Liver (tissue), 9 donors: ENCODE measurements around the gene SPECC1L. TPM values are rescaled to one million over a fixed set of nuclear protein-coding genes. Genes with fewer than 3 reads are reported as not detected.

ENCODE experiments used
- DNase-seq: peaks from one replicate; pipeline ENCODE4 v3.0.0-alpha.2; 2017; ENCODE audit warnings: low spot score
- H3K27ac ChIP-seq, 2 donors: one replicate each; pipeline ENCODE4 v1.7.0; 2013; ENCODE audit warnings: inconsistent platforms in 2 of 2, low read length in 2 of 2, control low read depth in 1 of 2, low read depth in 1 of 2, mild to moderate bottlenecking in 1 of 2
- H3K27me3 ChIP-seq, 4 donors: one replicate each; pipeline versions ENCODE4 v1.6.1 to v1.7.0; 2013; ENCODE audit warnings: low read length in 3 of 4, inconsistent platforms in 1 of 4, mild to moderate bottlenecking in 1 of 4, moderate library complexity in 1 of 4; ENCODE audit not compliant: control insufficient read depth in 4 of 4, insufficient read depth in 4 of 4
- H3K36me3 ChIP-seq, 4 donors: one replicate each; pipeline versions ENCODE4 v1.6.1 to v1.7.0; 2013; ENCODE audit warnings: low read length in 3 of 4, mild to moderate bottlenecking in 3 of 4, low read depth in 1 of 4, moderate library complexity in 1 of 4; ENCODE audit not compliant: control insufficient read depth in 4 of 4, insufficient read depth in 3 of 4
- H3K4me1 ChIP-seq, 4 donors: one replicate each; pipeline versions ENCODE4 v1.6.1 to v1.7.0; 2013; ENCODE audit warnings: low read length in 3 of 4, mild to moderate bottlenecking in 3 of 4, moderate library complexity in 1 of 4; ENCODE audit not compliant: control insufficient read depth in 4 of 4, insufficient read depth in 4 of 4
- H3K4me3 ChIP-seq, 3 donors: one replicate each; pipeline versions ENCODE4 v1.6.1 to v1.7.0; 2013; ENCODE audit warnings: low read length in 3 of 3, control low read depth in 1 of 3, low read depth in 1 of 3, mild to moderate bottlenecking in 1 of 3
- H3K9ac ChIP-seq, 2 donors: one replicate each; pipeline ENCODE4 v1.7.0; 2013; ENCODE audit warnings: low read length in 2 of 2, mild to moderate bottlenecking in 2 of 2, moderate library complexity in 2 of 2, control low read depth in 1 of 2, low read depth in 1 of 2
- H3K9me3 ChIP-seq, 4 donors: one replicate each; pipeline versions ENCODE4 v1.6.1 to v1.7.0; 2013; ENCODE audit warnings: low read length in 3 of 4; ENCODE audit not compliant: control insufficient read depth in 4 of 4
- EGR1 ChIP-seq, 2 donors: IDR thresholded peaks; 2 replicates each; pipeline ENCODE4 v1.6.1; 2016 to 2018; ENCODE audit warnings: antibody characterized with exemption in 2 of 2, low read depth in 2 of 2
- FOXA1 ChIP-seq: IDR thresholded peaks from 2 replicates; pipeline ENCODE4 v1.6.1; 2016; ENCODE audit warnings: antibody characterized with exemption
- FOXA2 ChIP-seq: IDR thresholded peaks from 2 replicates; pipeline ENCODE4 v1.6.1; 2016; ENCODE audit warnings: antibody characterized with exemption
- GABPA ChIP-seq, 2 donors: IDR thresholded peaks in 1 of 2; conservative IDR thresholded peaks in 1 of 2; 2 replicates each; pipeline ENCODE4 v1.6.1; 2016; ENCODE audit warnings: antibody characterized with exemption in 2 of 2, mild to moderate bottlenecking in 1 of 2, moderate library complexity in 1 of 2
- HNF4A ChIP-seq, 2 donors: conservative IDR thresholded peaks; 2 replicates each; pipeline ENCODE4 v1.6.1; 2016; ENCODE audit warnings: antibody characterized with exemption in 2 of 2, mild to moderate bottlenecking in 2 of 2
- HNF4G ChIP-seq: IDR thresholded peaks from 2 replicates; pipeline ENCODE4 v1.6.1; 2016; ENCODE audit warnings: antibody characterized with exemption
- JUND ChIP-seq, 2 donors: IDR thresholded peaks; 2 replicates each; pipeline ENCODE4 v1.6.1; 2016; ENCODE audit warnings: antibody characterized with exemption in 2 of 2
- NR2F2 ChIP-seq: IDR thresholded peaks from 2 replicates; pipeline ENCODE4 v1.6.1; 2016; ENCODE audit warnings: antibody characterized with exemption
- RAD21 ChIP-seq, 2 donors: IDR thresholded peaks; 2 replicates each; pipeline ENCODE4 v1.6.1; 2016; ENCODE audit warnings: antibody characterized with exemption in 2 of 2, mild to moderate bottlenecking in 2 of 2
- SP1 ChIP-seq: IDR thresholded peaks from 2 replicates; pipeline ENCODE4 v1.6.1; 2018; ENCODE audit warnings: antibody characterized with exemption, mild to moderate bottlenecking
- TAF1 ChIP-seq: conservative IDR thresholded peaks from 2 replicates; pipeline ENCODE4 v1.6.1; 2016; ENCODE audit warnings: antibody characterized with exemption, mild to moderate bottlenecking
- YY1 ChIP-seq: IDR thresholded peaks from 2 replicates; pipeline ENCODE4 v1.6.1; 2016; ENCODE audit warnings: antibody characterized with exemption, mild to moderate bottlenecking
- WGBS: extraction: QIAGEN DNeasy Blood & Tissue Kit; methylation state at CpG from one replicate; pipeline ENCODE4 v1.1.7; 2013; 5-methylcytosine and 5-hydroxymethylcytosine counted together
- polyA plus RNA-seq, 2 donors: library from polyadenylated mRNA; stranded (reverse) in 1 of 2; unstranded in 1 of 2; fragments of 200-250 nt in 1 of 2; fragments of >200 nt in 1 of 2; fragmentation: Nextera tagmentation in 1 of 2; extraction: Ambion mirVana in 1 of 2; gene quantifications; one replicate each; pipeline versions ENCODE4 v1.2.1 to v1.2.3, GENCODE V29; 2013 to 2015
- total RNA-seq, 2 donors: library from RNA; depleted of rRNA; stranded (reverse); fragments of >200 nt; gene quantifications; one replicate each; pipeline ENCODE4 v1.2.3, GENCODE V29; 2014
- TF ChIP-seq, protein P1 (sequence below): IDR thresholded peaks from 2 replicates; pipeline ENCODE4 v1.6.1; 2016; ENCODE audit warnings: antibody characterized with exemption
- TF ChIP-seq, protein P2 (sequence below): IDR thresholded peaks from 2 replicates; pipeline ENCODE4 v1.6.1; 2016; ENCODE audit warnings: antibody characterized with exemption, mild to moderate bottlenecking
- TF ChIP-seq, protein P3 (sequence below): fragments of 150-350 bp; IDR thresholded peaks from 2 replicates; pipeline ENCODE4 v1.5.1; 2017; ENCODE audit warnings: improper control_type of control experiment, low read depth, low read length; ENCODE audit not compliant: missing input control
- TF ChIP-seq, protein P4 (sequence below): IDR thresholded peaks from 2 replicates; pipeline ENCODE4 v1.6.1; 2016; ENCODE audit warnings: antibody characterized with exemption
- TF ChIP-seq, protein P5 (sequence below): IDR thresholded peaks from 2 replicates; pipeline ENCODE4 v1.6.1; 2016; ENCODE audit warnings: antibody characterized with exemption
- donor health status: healthy.
- donor health status: healthy.
- donor health status: healthy.
- donor health status: healthy.
- donor health status: healthy.

SPECC1L gene
- total and polyA plus RNA-seq, 4 donors: 5.4 to 22.3 (median 12.3) TPM

DNA sequence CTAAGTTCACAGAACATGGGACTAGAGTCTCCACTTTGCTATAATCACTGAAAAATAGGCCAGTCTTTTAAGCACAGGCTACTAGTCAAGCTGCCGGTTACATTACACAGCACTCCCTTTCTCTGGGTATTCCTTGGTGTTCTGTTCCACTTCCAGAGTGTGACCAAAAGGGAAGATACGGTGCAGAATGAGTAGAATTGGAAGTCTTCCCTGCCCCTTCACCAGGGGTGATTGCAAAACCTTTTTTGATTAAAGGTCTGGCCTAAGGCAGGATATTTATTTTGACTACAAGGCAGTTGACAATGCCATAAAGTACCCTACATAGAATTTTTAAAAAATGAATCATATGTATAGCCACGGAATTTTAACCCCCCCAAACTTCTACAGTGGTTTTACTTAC lies 97.2 kb downstream of the SPECC1L start:
- Histone ChIP-seq H3K27me3 (no peaks in the 10 kb centered on the region), H3K9ac (no peak overlapping the region), H3K27ac (no peak overlapping the region), H3K4me1 (peaks cover 0 to 16% (median 6%) of the 10 kb centered on the region in 4 donors), H3K4me3 (no peak overlapping the region), H3K9me3 (no peaks in the 10 kb centered on the region), H3K36me3 (peaks cover 6 to 47% (median 24%) of the 10 kb centered on the region in 4 donors)
- DNase-seq: no peak
- whole genome bisulfite sequencing: 77% methylated on average over 3 of the region's 3 CpGs
- TF ChIP-seq FOXA2 (no peak), EGR1 (IDR thresholded peaks at IDR 0.05; ENCODE audit: low read depth in 2 of 2) (no peak), YY1 (no peak), RAD21 (IDR thresholded peaks at IDR 0.05) (no peak), SP1 (no peak), GABPA (IDR thresholded peaks at IDR 0.05 in 1 of 2, conservative IDR thresholded peaks at IDR 0.05 in 1 of 2) (no peak), FOXA1 (no peak)
- TF ChIP-seq, protein P1, sequence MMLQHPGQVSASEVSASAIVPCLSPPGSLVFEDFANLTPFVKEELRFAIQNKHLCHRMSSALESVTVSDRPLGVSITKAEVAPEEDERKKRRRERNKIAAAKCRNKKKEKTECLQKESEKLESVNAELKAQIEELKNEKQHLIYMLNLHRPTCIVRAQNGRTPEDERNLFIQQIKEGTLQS: no peak
- TF ChIP-seq, protein P2, sequence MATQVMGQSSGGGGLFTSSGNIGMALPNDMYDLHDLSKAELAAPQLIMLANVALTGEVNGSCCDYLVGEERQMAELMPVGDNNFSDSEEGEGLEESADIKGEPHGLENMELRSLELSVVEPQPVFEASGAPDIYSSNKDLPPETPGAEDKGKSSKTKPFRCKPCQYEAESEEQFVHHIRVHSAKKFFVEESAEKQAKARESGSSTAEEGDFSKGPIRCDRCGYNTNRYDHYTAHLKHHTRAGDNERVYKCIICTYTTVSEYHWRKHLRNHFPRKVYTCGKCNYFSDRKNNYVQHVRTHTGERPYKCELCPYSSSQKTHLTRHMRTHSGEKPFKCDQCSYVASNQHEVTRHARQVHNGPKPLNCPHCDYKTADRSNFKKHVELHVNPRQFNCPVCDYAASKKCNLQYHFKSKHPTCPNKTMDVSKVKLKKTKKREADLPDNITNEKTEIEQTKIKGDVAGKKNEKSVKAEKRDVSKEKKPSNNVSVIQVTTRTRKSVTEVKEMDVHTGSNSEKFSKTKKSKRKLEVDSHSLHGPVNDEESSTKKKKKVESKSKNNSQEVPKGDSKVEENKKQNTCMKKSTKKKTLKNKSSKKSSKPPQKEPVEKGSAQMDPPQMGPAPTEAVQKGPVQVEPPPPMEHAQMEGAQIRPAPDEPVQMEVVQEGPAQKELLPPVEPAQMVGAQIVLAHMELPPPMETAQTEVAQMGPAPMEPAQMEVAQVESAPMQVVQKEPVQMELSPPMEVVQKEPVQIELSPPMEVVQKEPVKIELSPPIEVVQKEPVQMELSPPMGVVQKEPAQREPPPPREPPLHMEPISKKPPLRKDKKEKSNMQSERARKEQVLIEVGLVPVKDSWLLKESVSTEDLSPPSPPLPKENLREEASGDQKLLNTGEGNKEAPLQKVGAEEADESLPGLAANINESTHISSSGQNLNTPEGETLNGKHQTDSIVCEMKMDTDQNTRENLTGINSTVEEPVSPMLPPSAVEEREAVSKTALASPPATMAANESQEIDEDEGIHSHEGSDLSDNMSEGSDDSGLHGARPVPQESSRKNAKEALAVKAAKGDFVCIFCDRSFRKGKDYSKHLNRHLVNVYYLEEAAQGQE: no peak
- TF ChIP-seq, protein P3, sequence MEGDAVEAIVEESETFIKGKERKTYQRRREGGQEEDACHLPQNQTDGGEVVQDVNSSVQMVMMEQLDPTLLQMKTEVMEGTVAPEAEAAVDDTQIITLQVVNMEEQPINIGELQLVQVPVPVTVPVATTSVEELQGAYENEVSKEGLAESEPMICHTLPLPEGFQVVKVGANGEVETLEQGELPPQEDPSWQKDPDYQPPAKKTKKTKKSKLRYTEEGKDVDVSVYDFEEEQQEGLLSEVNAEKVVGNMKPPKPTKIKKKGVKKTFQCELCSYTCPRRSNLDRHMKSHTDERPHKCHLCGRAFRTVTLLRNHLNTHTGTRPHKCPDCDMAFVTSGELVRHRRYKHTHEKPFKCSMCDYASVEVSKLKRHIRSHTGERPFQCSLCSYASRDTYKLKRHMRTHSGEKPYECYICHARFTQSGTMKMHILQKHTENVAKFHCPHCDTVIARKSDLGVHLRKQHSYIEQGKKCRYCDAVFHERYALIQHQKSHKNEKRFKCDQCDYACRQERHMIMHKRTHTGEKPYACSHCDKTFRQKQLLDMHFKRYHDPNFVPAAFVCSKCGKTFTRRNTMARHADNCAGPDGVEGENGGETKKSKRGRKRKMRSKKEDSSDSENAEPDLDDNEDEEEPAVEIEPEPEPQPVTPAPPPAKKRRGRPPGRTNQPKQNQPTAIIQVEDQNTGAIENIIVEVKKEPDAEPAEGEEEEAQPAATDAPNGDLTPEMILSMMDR: no peak
- TF ChIP-seq, protein P4, sequence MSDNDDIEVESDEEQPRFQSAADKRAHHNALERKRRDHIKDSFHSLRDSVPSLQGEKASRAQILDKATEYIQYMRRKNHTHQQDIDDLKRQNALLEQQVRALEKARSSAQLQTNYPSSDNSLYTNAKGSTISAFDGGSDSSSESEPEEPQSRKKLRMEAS: no peak

DNA sequence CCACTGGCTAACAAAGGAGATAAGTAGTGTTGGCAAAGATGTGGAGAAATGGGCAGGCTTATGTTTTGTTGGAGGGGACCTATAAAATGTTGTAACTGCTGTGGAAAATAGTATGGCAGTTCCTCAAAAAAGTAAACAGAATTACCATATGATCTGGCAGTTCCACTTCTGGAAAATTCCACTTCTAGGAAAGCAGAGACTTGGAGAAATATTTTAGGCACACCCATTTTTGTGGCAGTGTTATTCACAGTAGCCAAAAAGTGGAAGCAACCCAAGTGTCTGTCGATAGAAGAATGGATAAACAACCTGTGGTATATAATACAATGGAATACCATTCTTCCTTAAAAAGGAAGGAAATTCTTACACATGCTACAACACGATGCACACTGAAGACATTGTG lies 99.8 kb downstream of the SPECC1L start:
- no peaks in the 10 kb centered on the region for H3K9me3 ChIP-seq
- no peak overlapping the region for H3K9ac ChIP-seq
- no peak overlapping the region for H3K27ac ChIP-seq
- H3K4me3 ChIP-seq: no peak overlapping the region
- DNase-seq: no peak
- H3K4me1 ChIP-seq: peaks cover 0 to 3% (median 0%) of the 10 kb centered on the region in 4 donors
- H3K27me3 ChIP-seq: no peaks in the 10 kb centered on the region
- 80% methylated on average over 2 of the region's 2 CpGs for WGBS
- peaks cover 6 to 44% (median 24%) of the 10 kb centered on the region in 4 donors for H3K36me3 ChIP-seq
- TF ChIP-seq, protein P2: no peak
- TF ChIP-seq, protein P4: no peak
- TF ChIP-seq, protein P3: no peak
- TF ChIP-seq EGR1 (IDR thresholded peaks at IDR 0.05; ENCODE audit: low read depth in 2 of 2) (no peak), FOXA2 (no peak), NR2F2 (no peak), FOXA1 (no peak), TAF1 (no peak), JUND (IDR thresholded peaks at IDR 0.05) (no peak), HNF4G (no peak), HNF4A (conservative IDR thresholded peaks at IDR 0.05) (no peak), GABPA (IDR thresholded peaks at IDR 0.05 in 1 of 2, conservative IDR thresholded peaks at IDR 0.05 in 1 of 2) (no peak), RAD21 (IDR thresholded peaks at IDR 0.05) (no peak)
- TF ChIP-seq, protein P5, sequence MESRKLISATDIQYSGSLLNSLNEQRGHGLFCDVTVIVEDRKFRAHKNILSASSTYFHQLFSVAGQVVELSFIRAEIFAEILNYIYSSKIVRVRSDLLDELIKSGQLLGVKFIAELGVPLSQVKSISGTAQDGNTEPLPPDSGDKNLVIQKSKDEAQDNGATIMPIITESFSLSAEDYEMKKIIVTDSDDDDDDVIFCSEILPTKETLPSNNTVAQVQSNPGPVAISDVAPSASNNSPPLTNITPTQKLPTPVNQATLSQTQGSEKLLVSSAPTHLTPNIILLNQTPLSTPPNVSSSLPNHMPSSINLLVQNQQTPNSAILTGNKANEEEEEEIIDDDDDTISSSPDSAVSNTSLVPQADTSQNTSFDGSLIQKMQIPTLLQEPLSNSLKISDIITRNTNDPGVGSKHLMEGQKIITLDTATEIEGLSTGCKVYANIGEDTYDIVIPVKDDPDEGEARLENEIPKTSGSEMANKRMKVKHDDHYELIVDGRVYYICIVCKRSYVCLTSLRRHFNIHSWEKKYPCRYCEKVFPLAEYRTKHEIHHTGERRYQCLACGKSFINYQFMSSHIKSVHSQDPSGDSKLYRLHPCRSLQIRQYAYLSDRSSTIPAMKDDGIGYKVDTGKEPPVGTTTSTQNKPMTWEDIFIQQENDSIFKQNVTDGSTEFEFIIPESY: no peak
- TF ChIP-seq, protein P1: no peak
